Naive thymus-derived CD4-positive, alpha-beta T cell (primary cell): ENCODE results near the gene WWC2. TPM values are rescaled to one million over a fixed set of nuclear protein-coding genes. Genes with fewer than 3 reads are reported as not detected.

Experiments
- ATAC-seq: fragments of 150-1000 bp; cut with Tn5 transposase; 2 replicates; pipeline ENCODE4 v1.10.0; 2021; ENCODE audit warnings: mild to moderate bottlenecking, moderate library complexity
- CTCF ChIA-PET: fragments of 350-600 bp; sonication (Branson Sonifier 250); formaldehyde crosslinking; loops from one replicate; lab custom pipeline; 2021; ENCODE audit warnings: antibody characterized with exemption; lab: Charles Lee
- POLR2A ChIA-PET: fragments of 350-600 bp; sonication (Branson Sonifier 250); formaldehyde crosslinking; loops from one replicate; lab custom pipeline; 2021; ENCODE audit warnings: antibody characterized with exemption, inconsistent platforms; lab: Charles Lee
- DNase-seq, 9 donors: peaks; one replicate each; pipeline versions ENCODE4 v3.0.0 to v3.0.0-alpha.2; 2020 to 2022; ENCODE audit warnings: mixed read lengths in 1 of 9
- H3K27ac ChIP-seq: one replicate; pipeline ENCODE4 v1.7.0; 2013; ENCODE audit warnings: mild to moderate bottlenecking, low read depth, low read length, moderate library complexity
- H3K27me3 ChIP-seq, 2 donors: one replicate each; pipeline ENCODE4 v1.7.0; 2013; ENCODE audit warnings: low read length in 2 of 2, mild to moderate bottlenecking in 2 of 2, moderate library complexity in 2 of 2; ENCODE audit not compliant: control insufficient read depth in 2 of 2, insufficient read depth in 2 of 2
- H3K36me3 ChIP-seq, 3 experiments: 1 replicate in 2 of 3; 2 replicates in 1 of 3; pipeline ENCODE4 v1.7.0; 2013; ENCODE audit warnings: low read length in 3 of 3, mild to moderate bottlenecking in 3 of 3, moderate library complexity in 1 of 3; ENCODE audit not compliant: insufficient read depth in 3 of 3, control insufficient read depth in 2 of 3
- H3K4me1 ChIP-seq, 2 donors: one replicate each; pipeline ENCODE4 v1.7.0; 2013; ENCODE audit warnings: low read length in 2 of 2, mild to moderate bottlenecking in 2 of 2, moderate library complexity in 1 of 2; ENCODE audit not compliant: control insufficient read depth in 2 of 2, insufficient read depth in 2 of 2
- H3K4me3 ChIP-seq: 2 replicates; pipeline ENCODE4 v1.7.0; 2013; ENCODE audit warnings: mild to moderate bottlenecking, low read length
- H3K9me3 ChIP-seq, 3 experiments: 1 replicate in 2 of 3; 2 replicates in 1 of 3; pipeline ENCODE4 v1.7.0; 2013; ENCODE audit warnings: low read length in 3 of 3; ENCODE audit not compliant: control insufficient read depth in 2 of 3
- H3K27ac Mint-ChIP-seq, 9 donors: one replicate each; pipeline ENCODE4 v1.8.0; 2020 to 2022; ENCODE audit warnings: mixed read lengths in 9 of 9, mild to moderate bottlenecking in 8 of 9, moderate library complexity in 5 of 9, inconsistent platforms in 2 of 9
- H3K27me3 Mint-ChIP-seq, 5 donors: one replicate each; pipeline ENCODE4 v1.8.0; 2021 to 2022; ENCODE audit warnings: mixed read lengths in 5 of 5, mild to moderate bottlenecking in 1 of 5
- H3K36me3 Mint-ChIP-seq, 5 donors: one replicate each; pipeline ENCODE4 v1.8.0; 2020 to 2022; ENCODE audit warnings: mixed read lengths in 5 of 5, mild to moderate bottlenecking in 3 of 5, inconsistent platforms in 1 of 5
- H3K4me1 Mint-ChIP-seq, 7 donors: one replicate each; pipeline ENCODE4 v1.8.0; 2020 to 2022; ENCODE audit warnings: mixed read lengths in 7 of 7, mild to moderate bottlenecking in 3 of 7, inconsistent platforms in 1 of 7
- H3K4me3 Mint-ChIP-seq, 10 donors: one replicate each; pipeline ENCODE4 v1.8.0; 2020 to 2022; ENCODE audit warnings: mild to moderate bottlenecking in 10 of 10, mixed read lengths in 10 of 10, moderate library complexity in 6 of 10, inconsistent platforms in 2 of 10
- H3K9me3 Mint-ChIP-seq, 11 donors: one replicate each; pipeline ENCODE4 v1.8.0; 2020 to 2022; ENCODE audit warnings: mixed read lengths in 11 of 11, mild to moderate bottlenecking in 4 of 11, inconsistent platforms in 1 of 11, moderate library complexity in 1 of 11
- intact Hi-C, 2 donors: fragments of 100-400 bp; cut with micrococcal nuclease; formaldehyde crosslinking; loops; one replicate each; pipeline ENCODE4 v1.15.1; 2023
- polyA plus RNA-seq, 2 donors: library from polyadenylated mRNA; unstranded; fragments of 300-500 nt; fragmentation: Illumina TruSeq; gene quantifications; one replicate each; pipeline ENCODE4 v1.2.3, GENCODE V29; 2021
- total RNA-seq, 6 experiments: library from RNA in 5 of 6; stranded (reverse) in 5 of 6; gene quantifications; 1 replicate in 5 of 6; 2 replicates in 1 of 6; pipeline ENCODE4 v1.2.3 and lab custom pipeline; 2021 to 2026

Gene WWC2
- total and polyA plus RNA-seq, 7 experiments from 2014 or later = 0.07 to 13.8 (median 9.9) TPM

DNA sequence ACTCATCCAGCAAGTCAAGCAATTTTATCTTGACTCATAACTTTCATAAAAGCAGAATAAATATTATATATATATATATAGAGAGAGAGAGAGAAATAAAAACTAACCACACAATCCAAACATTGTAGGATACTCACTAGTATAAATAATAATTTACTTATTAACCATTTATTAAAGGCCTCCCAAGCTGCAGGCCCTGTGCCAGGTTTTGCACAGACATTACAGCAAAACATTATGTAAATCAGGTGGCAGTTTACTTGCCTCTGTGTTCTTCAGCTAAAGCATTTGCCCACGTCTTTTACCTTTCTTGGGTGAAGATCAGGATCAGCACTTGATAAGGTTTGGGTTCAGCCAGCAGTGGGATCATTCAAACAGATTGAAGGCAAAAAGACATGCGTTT lies 145.4 kb downstream of the WWC2 start:
- ATAC-seq (no peak), DNase-seq (no peak)
- POLR2A ChIA-PET = no interaction called here
- CTCF ChIA-PET = interaction anchor here (0.6 to 1.0 kb wide), 4 partner anchors 15 to 1904 kb away, joined by 3 to 4 read pairs (median 3); no protein-coding TSS in a partner anchor
- peaks cover 0 to 10% (median 5%) of the 10 kb centered on the region in 5 donors for H3K36me3 Mint-ChIP-seq
- H3K27ac Mint-ChIP-seq = no peak overlapping the region
- Histone ChIP-seq H3K27ac (no peak overlapping the region), H3K9me3 (no peaks in the 10 kb centered on the region), H3K4me3 (no peak overlapping the region), H3K36me3 (no peaks in the 10 kb centered on the region), H3K4me1 (no peaks in the 10 kb centered on the region), H3K27me3 (no peaks in the 10 kb centered on the region)
- peaks cover 0 to 2% (median 0%) of the 10 kb centered on the region in 5 donors for H3K27me3 Mint-ChIP-seq
- intact Hi-C loops = no loop called here
- no peaks in the 10 kb centered on the region for H3K9me3 Mint-ChIP-seq
- H3K4me1 Mint-ChIP-seq = no peaks in the 10 kb centered on the region
- H3K4me3 Mint-ChIP-seq = no peak overlapping the region

DNA sequence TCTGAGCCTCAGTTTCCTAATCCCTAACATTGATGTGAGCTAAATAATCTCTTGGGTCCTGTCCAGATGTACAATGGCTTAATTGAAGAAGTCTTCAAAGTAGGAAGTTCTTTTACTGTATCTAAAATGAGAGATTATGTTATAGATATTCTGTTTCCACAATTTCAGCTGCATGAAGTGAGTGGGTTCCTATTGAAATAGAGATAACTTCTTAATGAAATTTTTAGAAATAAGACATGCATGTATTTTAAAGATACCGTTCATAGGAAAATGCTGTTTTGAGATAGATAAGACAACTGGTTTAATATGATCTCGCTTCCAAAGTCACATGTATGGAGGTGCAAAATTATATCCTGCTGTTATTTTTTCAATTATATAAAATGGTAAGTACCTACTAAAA lies 149.1 kb downstream of the WWC2 start:
- intact Hi-C loops = no loop called here
- Mint-ChIP-seq H3K36me3 (peaks cover 0 to 4% (median 0%) of the 10 kb centered on the region in 5 donors), H3K9me3 (no peaks in the 10 kb centered on the region), H3K4me1 (no peaks in the 10 kb centered on the region), H3K27ac (no peak overlapping the region), H3K27me3 (peaks cover 0 to 5% (median 0%) of the 10 kb centered on the region in 5 donors), H3K4me3 (no peak overlapping the region)
- POLR2A ChIA-PET = no interaction called here
- CTCF ChIA-PET = interaction anchor here (0.7 to 1.1 kb wide), 3 partner anchors 144 to 301 kb away, joined by 3 to 7 read pairs (median 3); no protein-coding TSS in a partner anchor
- Histone ChIP-seq H3K36me3 (no peaks in the 10 kb centered on the region), H3K4me1 (no peaks in the 10 kb centered on the region), H3K27ac (no peak overlapping the region), H3K9me3 (no peaks in the 10 kb centered on the region), H3K4me3 (no peak overlapping the region), H3K27me3 (no peaks in the 10 kb centered on the region)
- ATAC-seq (no peak), DNase-seq (no peak)

DNA sequence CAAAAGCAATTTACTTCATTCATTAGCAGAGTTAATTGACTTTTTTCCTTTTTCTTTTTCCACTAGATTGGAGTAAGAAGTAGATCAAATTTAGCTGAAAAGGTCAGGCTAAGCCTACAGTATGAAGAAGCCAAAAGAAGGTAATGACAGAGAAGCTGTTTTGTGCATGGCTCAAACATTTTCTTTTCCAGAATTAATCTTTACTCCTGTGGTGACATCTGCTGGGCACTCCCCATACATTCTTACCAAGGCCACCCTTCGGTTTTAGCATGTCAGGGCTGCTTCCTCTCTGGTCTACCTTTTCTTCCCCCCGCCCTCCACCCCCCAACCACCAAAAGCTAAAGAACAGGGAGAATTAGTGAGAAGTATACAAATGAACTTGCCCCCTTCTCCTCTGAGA lies 150.8 kb downstream of the WWC2 start:
- no peaks in the 10 kb centered on the region for H3K9me3 Mint-ChIP-seq
- peak in 4 of 9 donors; percentile 3 to 19 (median 18) for DNase-seq
- peak; percentile 47 for ATAC-seq
- intact Hi-C loops = loop anchor here in 1 of 2 donors (1.0 kb wide), 2 partner anchors 177 to 312 kb away; no protein-coding TSS in a partner anchor
- no peaks in the 10 kb centered on the region for H3K4me1 Mint-ChIP-seq
- ChIA-PET POLR2A (no interaction called here), CTCF (interaction anchor here (0.5 to 3.2 kb wide), 8 partner anchors 10 to 312 kb away, joined by 3 to 24 read pairs (median 6); partner anchors contain the start of gene WWC2)
- no peak overlapping the region for H3K27ac ChIP-seq
- no peaks in the 10 kb centered on the region for H3K4me1 ChIP-seq
- H3K36me3 Mint-ChIP-seq = peaks cover 0 to 4% (median 0%) of the 10 kb centered on the region in 5 donors
- H3K9me3 ChIP-seq = no peaks in the 10 kb centered on the region
- no peaks in the 10 kb centered on the region for H3K27me3 ChIP-seq
- H3K27ac Mint-ChIP-seq = no peak overlapping the region
- H3K36me3 ChIP-seq = no peaks in the 10 kb centered on the region
- H3K4me3 Mint-ChIP-seq = no peak overlapping the region
- peaks cover 0 to 5% (median 0%) of the 10 kb centered on the region in 5 donors for H3K27me3 Mint-ChIP-seq
- no peak overlapping the region for H3K4me3 ChIP-seq

DNA sequence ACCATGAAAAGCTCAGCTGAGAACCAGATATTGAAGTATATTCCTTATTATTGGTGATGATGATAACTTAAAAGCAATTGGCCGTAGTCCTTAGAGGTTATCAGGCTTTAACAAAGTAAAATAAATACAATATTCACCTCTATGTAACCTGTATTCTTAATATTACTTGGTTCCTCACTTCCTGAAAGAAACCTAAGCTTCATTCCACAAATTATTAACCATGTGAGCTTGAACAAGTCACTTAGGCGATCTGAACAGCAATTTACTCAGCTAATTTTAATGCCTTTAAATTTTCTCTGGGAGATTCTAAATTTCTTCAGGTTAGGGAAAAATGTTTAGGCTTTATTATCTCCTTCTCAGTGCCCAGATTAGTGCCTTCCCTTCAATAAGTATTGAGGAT lies 151.8 kb downstream of the WWC2 start:
- DNase-seq (no peak), ATAC-seq (no peak)
- H3K9me3 ChIP-seq = no peaks in the 10 kb centered on the region
- no peak overlapping the region for H3K27ac ChIP-seq
- CTCF ChIA-PET = interaction anchor here (0.9 to 3.2 kb wide), 7 partner anchors 9 to 313 kb away, joined by 3 to 24 read pairs (median 6); no protein-coding TSS in a partner anchor
- H3K4me1 ChIP-seq = no peaks in the 10 kb centered on the region
- no peaks in the 10 kb centered on the region for H3K27me3 ChIP-seq
- no peaks in the 10 kb centered on the region for H3K4me1 Mint-ChIP-seq
- H3K27ac Mint-ChIP-seq = no peak overlapping the region
- POLR2A ChIA-PET = no interaction called here
- H3K36me3 Mint-ChIP-seq = peaks cover 0 to 4% (median 0%) of the 10 kb centered on the region in 5 donors
- H3K9me3 Mint-ChIP-seq = no peaks in the 10 kb centered on the region
- no peak overlapping the region for H3K4me3 Mint-ChIP-seq
- H3K4me3 ChIP-seq = no peak overlapping the region
- H3K27me3 Mint-ChIP-seq = peaks cover 0 to 5% (median 0%) of the 10 kb centered on the region in 5 donors
- intact Hi-C loops = loop anchor here in 1 of 2 donors (1.0 kb wide), 2 partner anchors 178 to 313 kb away; no protein-coding TSS in a partner anchor
- no peaks in the 10 kb centered on the region for H3K36me3 ChIP-seq

GRCh38 chr4:183252959-183253358 lies 153.9 kb downstream of the WWC2 start:
- H3K4me3 Mint-ChIP-seq = peak overlapping the region in 1 of 10 donors; percentile 1
- ChIA-PET CTCF (interaction anchor here (3.2 kb wide), 1 partner anchor 9 kb away, joined by 24 read pairs; no protein-coding TSS in a partner anchor), POLR2A (no interaction called here)
- H3K27ac ChIP-seq = no peak overlapping the region
- H3K4me1 Mint-ChIP-seq = no peaks in the 10 kb centered on the region
- no peak for DNase-seq
- no peaks in the 10 kb centered on the region for H3K9me3 Mint-ChIP-seq
- no peaks in the 10 kb centered on the region for H3K36me3 ChIP-seq
- intact Hi-C loops = no loop called here
- H3K9me3 ChIP-seq = no peaks in the 10 kb centered on the region
- no peak overlapping the region for H3K4me3 ChIP-seq
- no peaks in the 10 kb centered on the region for H3K4me1 ChIP-seq
- H3K27me3 Mint-ChIP-seq = peaks cover 0 to 5% (median 0%) of the 10 kb centered on the region in 5 donors
- peaks cover 0 to 4% (median 0%) of the 10 kb centered on the region in 5 donors for H3K36me3 Mint-ChIP-seq
- ATAC-seq = no peak
- H3K27ac Mint-ChIP-seq = no peak overlapping the region
- H3K27me3 ChIP-seq = no peaks in the 10 kb centered on the region

DNA sequence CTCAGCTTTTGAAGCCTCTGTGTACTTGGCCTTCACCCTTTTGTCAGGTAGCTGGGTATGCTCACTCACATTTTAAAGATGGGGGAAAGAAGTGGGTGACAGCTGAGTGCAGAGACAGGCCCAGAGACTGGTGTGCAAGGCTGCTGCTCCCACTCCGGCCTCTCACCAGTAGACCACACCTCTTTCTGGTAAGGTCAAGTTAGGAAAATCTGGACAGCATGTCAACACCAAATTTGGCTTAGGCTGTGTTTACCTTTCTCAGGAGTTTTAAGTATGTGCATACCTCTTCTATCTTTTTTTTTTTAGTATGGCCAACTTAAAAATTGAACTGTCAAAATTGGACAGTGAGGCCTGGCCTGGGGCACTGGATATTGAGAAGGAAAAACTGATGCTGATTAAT lies 154.4 kb downstream of the WWC2 start:
- CTCF ChIA-PET = interaction anchor here (0.8 to 1.3 kb wide), 2 partner anchors 9 to 180 kb away, joined by 3 to 4 read pairs; no protein-coding TSS in a partner anchor
- H3K9me3 Mint-ChIP-seq = no peaks in the 10 kb centered on the region
- Histone ChIP-seq H3K4me1 (no peaks in the 10 kb centered on the region), H3K4me3 (no peak overlapping the region), H3K36me3 (no peaks in the 10 kb centered on the region), H3K27me3 (no peaks in the 10 kb centered on the region), H3K27ac (no peak overlapping the region), H3K9me3 (no peaks in the 10 kb centered on the region)
- H3K27me3 Mint-ChIP-seq = peaks cover 0 to 5% (median 0%) of the 10 kb centered on the region in 5 donors
- ATAC-seq = no peak
- peaks cover 0 to 4% (median 0%) of the 10 kb centered on the region in 5 donors for H3K36me3 Mint-ChIP-seq
- intact Hi-C loops = no loop called here
- POLR2A ChIA-PET = no interaction called here
- no peak overlapping the region for H3K27ac Mint-ChIP-seq
- no peak overlapping the region for H3K4me3 Mint-ChIP-seq
- DNase-seq = no peak
- H3K4me1 Mint-ChIP-seq = no peaks in the 10 kb centered on the region

- intact Hi-C loops = no loop called here
- H3K36me3 Mint-ChIP-seq = peaks cover 0 to 4% (median 0%) of the 10 kb centered on the region in 5 donors
- Histone ChIP-seq H3K36me3 (no peaks in the 10 kb centered on the region), H3K27me3 (no peaks in the 10 kb centered on the region), H3K9me3 (no peaks in the 10 kb centered on the region), H3K4me1 (no peaks in the 10 kb centered on the region), H3K27ac (no peak overlapping the region), H3K4me3 (no peak overlapping the region)
- no peak overlapping the region for H3K27ac Mint-ChIP-seq
- H3K4me3 Mint-ChIP-seq = no peak overlapping the region
- ChIA-PET CTCF (interaction anchor here (1.3 kb wide), 1 partner anchor 8 kb away, joined by 4 read pairs; no protein-coding TSS in a partner anchor), POLR2A (no interaction called here)
- ATAC-seq = no peak
- H3K27me3 Mint-ChIP-seq = peaks cover 0 to 6% (median 0%) of the 10 kb centered on the region in 5 donors
- no peaks in the 10 kb centered on the region for H3K4me1 Mint-ChIP-seq
- DNase-seq = no peak
- H3K9me3 Mint-ChIP-seq = no peaks in the 10 kb centered on the region
These were observed 155.1 kb downstream of the WWC2 start for GRCh38 chr4:183254162-183254561.
